HL-60/S4 treated with phorbol 12-myristate 13-acetate at 8.2 ng/mL for 4 days and 3 days (cell line): ENCODE data around the gene RPH3AL.
"Not testable (repeated sequence)": the region's sequence is repeated elsewhere in the genome, so short reads cannot be mapped to it uniquely, and the experiment has no call there.

Source experiments
- in situ Hi-C: fragments of 300-500 bp; cut with MboI; formaldehyde crosslinking; loops from 2 replicates; pipeline ENCODE4 v1.15.0; 2022; ENCODE audit warnings: low sequenced_read_pairs

The RPH3AL gene

GRCh38 chr17:283911-284675 is 68.5 kb downstream of the RPH3AL start:
- in situ Hi-C loops = no loop called here

- in situ Hi-C loops = no loop called here
These were observed 69.4 kb downstream of the RPH3AL start for GRCh38 chr17:282912-283882.

GRCh38 chr17:282000-282911 is 70.4 kb downstream of the RPH3AL start:
- in situ Hi-C loops = no loop called here

- in situ Hi-C loops = no loop called here
These were observed 71.1 kb downstream of the RPH3AL start for GRCh38 chr17:281365-281999.

- in situ Hi-C loops = no loop called here
These were observed 71.7 kb downstream of the RPH3AL start for GRCh38 chr17:280901-281300.

- in situ Hi-C loops = no loop called here
These were observed 72.4 kb downstream of the RPH3AL start for GRCh38 chr17:280216-280615.

- in situ Hi-C loops = no loop called here
These were observed 72.8 kb downstream of the RPH3AL start for GRCh38 chr17:279776-280175.

- in situ Hi-C loops = no loop called here
These were observed 73.3 kb downstream of the RPH3AL start for GRCh38 chr17:279331-279730.

- in situ Hi-C loops = no loop called here
These were observed 73.9 kb downstream of the RPH3AL start for GRCh38 chr17:278676-279059.

- in situ Hi-C loops = no loop called here
These were observed 74.4 kb downstream of the RPH3AL start for GRCh38 chr17:278055-278675.

- in situ Hi-C loops = no loop called here
These were observed 77.7 kb downstream of the RPH3AL start for GRCh38 chr17:274902-275301.

GRCh38 chr17:273981-274832 is 78.4 kb downstream of the RPH3AL start:
- in situ Hi-C loops = no loop called here

GRCh38 chr17:272856-273255 is 79.8 kb downstream of the RPH3AL start:
- in situ Hi-C loops = not testable (repeated sequence)

- in situ Hi-C loops = not testable (repeated sequence)
These were observed 80.5 kb downstream of the RPH3AL start for GRCh38 chr17:271928-272623.

GRCh38 chr17:269616-270514 is 82.7 kb downstream of the RPH3AL start:
- in situ Hi-C loops = no loop called here

GRCh38 chr17:266701-267667 is 85.6 kb downstream of the RPH3AL start:
- in situ Hi-C loops = no loop called here
